Right kidney (tissue), 9 donors: ENCODE results near the gene MEDAG.
A peak's percentile ranks its signal among the peaks of the same experiment; 100 is the strongest.

ENCODE experiments used
- DNase-seq: peaks from one replicate; pipeline ENCODE4 v3.0.0-alpha.2; 2016
- long read RNA-seq, 8 donors: transcript quantifications; one replicate each; lab custom pipeline, GENCODE V29; 2026

Gene MEDAG
- long read RNA-seq, donor 1 = 0 reads
- long read RNA-seq, donor 2, partial matches to known transcripts = 0 of 1 reads
- long read RNA-seq, donor 2, other reads (novel, unspliced or antisense) = 0 of 1 reads
- long read RNA-seq, donor 3 = 0 reads
- long read RNA-seq, donor 4 = 0 reads
- long read RNA-seq, donor 5 = 0 reads
- long read RNA-seq, donor 6 = 0 reads
- long read RNA-seq, donor 7, partial matches to known transcripts = 0 of 2 reads
- long read RNA-seq, donor 7, other reads (novel, unspliced or antisense) = 0 of 2 reads
- long read RNA-seq, donor 8 = 0 reads

- DNase-seq = no peak
These were observed at the start of gene MEDAG for GRCh38 chr13:30905932-30906383. Gene MEDAG, plus strand, starts transcription at chr13:30906271. Its CDS starts 245 bp downstream, at chr13:30906516.

- DNase-seq = no peak
These were observed 49.1 kb upstream of the MEDAG start for GRCh38 chr13:30857018-30857417.

- DNase-seq = no peak
These were observed 48.4 kb upstream of the MEDAG start for GRCh38 chr13:30857636-30858035.

GRCh38 chr13:30859326-30859725, 46.7 kb upstream of the MEDAG start:
- DNase-seq = no peak

GRCh38 chr13:30861163-30861562, 44.9 kb upstream of the MEDAG start:
- DNase-seq = no peak

GRCh38 chr13:30861836-30862467, 44.1 kb upstream of the MEDAG start:
- no peak for DNase-seq

- no peak for DNase-seq
These were observed 43.4 kb upstream of the MEDAG start for GRCh38 chr13:30862707-30863106.

- DNase-seq = no peak
These were observed 42.8 kb upstream of the MEDAG start for GRCh38 chr13:30863231-30863630.

- DNase-seq = no peak
These were observed 42.3 kb upstream of the MEDAG start for GRCh38 chr13:30863796-30864195.

- no peak for DNase-seq
These were observed 41.5 kb upstream of the MEDAG start for GRCh38 chr13:30864433-30865122.

GRCh38 chr13:30865123-30866049, 40.7 kb upstream of the MEDAG start:
- peak; percentile 76 for DNase-seq

- no peak for DNase-seq
These were observed 39.4 kb upstream of the MEDAG start for GRCh38 chr13:30866677-30867076.

- DNase-seq = no peak
These were observed 38.9 kb upstream of the MEDAG start for GRCh38 chr13:30867089-30867669.

- DNase-seq = no peak
These were observed 37.1 kb upstream of the MEDAG start for GRCh38 chr13:30868799-30869470.

- DNase-seq = no peak
These were observed 36.6 kb upstream of the MEDAG start for GRCh38 chr13:30869491-30869890.

GRCh38 chr13:30870049-30870884, 35.8 kb upstream of the MEDAG start:
- no peak for DNase-seq

GRCh38 chr13:30870916-30871587, 35.0 kb upstream of the MEDAG start:
- DNase-seq = no peak

- DNase-seq = no peak
These were observed 34.3 kb upstream of the MEDAG start for GRCh38 chr13:30871588-30872275.

- no peak for DNase-seq
These were observed 33.8 kb upstream of the MEDAG start for GRCh38 chr13:30872276-30872594.
